SIG-M5 treated with dmso at 0.1 percent for 504 hours (cell line): Measurements from ENCODE around the gene C1QTNF8.
A peak's percentile ranks its signal among the peaks of the same experiment; 100 is the strongest.

ENCODE experiments used
- DNase-seq: peaks from one replicate; lab custom pipeline; 2025; ENCODE audit not compliant: unreplicated experiment; lab: John Stamatoyannopoulos, UW

Gene C1QTNF8

DNA sequence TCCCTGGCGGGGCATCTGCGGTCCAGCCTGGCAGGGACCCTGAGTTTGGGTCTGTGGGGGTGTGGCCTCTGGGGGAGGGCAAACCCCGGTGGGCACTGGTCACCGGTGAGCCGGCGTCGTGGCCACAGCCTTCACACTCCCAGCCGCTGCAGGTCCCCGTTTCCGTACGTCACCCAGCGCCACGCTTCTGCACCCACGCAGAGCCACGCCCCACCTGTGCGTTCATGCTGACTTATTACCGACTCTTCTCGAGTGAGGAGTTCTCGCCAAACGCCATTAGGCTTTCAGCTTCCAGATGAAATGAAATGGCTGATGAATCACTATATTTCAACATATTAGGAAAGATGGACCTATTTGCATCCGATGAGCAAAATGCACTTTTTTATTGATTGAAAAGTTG is 32.3 kb downstream of the C1QTNF8 start:
- no peak for DNase-seq

DNA sequence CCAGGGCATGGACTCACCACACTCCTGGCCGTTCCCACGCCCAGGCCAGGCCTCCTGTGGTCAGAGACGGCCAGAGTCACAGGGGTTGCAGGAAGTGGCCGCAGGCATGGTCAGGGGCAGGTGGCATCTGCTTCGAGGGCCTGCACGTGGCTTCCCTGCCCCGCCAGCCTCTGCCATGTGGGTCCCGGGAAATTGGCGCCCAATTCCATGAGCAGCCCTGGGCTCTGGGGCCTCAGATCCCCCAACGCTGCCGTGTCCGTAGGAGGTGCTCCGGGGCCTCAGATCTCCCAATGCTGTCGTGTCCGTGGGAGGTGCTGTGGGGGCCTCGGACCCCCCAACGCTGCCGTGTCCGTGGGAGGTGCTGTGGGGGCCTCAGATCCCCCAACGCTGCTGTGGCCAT is 33.1 kb downstream of the C1QTNF8 start:
- DNase-seq: no peak

DNA sequence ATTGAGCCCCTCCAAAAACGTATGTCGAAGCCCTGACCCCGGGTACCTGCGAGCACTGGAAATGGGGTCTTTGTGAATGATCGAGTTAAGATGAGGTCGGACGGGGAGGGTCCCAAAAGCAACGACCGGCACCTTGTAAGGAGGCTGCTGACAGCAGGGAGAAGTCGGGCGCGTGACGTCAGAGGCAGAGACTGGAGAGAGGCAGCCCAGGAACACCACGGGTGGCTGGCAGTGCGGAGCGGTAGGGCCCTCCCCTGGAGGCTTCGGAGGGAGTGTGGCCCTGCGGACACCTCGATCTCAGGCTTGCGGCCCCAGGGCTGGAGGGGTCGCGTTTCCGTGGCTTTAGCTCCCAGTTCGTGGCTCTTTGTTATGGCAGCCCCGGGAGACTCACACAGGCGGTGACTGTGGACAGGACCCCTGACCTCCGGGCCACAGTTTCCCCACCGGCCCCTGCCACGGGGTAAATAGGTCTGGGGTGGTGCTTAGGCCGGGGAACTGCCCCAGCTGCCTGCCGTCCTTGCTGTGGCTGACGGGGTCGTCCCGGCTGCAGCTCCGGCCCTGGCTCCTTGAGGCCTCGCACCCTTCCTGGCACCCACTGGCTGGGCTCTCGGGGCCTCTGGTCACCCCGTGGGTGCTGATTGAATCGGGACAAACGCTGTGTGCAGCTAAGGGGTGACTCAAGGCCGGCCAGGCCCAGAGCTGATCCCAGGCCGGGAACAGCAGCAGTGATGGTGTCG is 34.1 kb downstream of the C1QTNF8 start:
- no peak for DNase-seq

DNA sequence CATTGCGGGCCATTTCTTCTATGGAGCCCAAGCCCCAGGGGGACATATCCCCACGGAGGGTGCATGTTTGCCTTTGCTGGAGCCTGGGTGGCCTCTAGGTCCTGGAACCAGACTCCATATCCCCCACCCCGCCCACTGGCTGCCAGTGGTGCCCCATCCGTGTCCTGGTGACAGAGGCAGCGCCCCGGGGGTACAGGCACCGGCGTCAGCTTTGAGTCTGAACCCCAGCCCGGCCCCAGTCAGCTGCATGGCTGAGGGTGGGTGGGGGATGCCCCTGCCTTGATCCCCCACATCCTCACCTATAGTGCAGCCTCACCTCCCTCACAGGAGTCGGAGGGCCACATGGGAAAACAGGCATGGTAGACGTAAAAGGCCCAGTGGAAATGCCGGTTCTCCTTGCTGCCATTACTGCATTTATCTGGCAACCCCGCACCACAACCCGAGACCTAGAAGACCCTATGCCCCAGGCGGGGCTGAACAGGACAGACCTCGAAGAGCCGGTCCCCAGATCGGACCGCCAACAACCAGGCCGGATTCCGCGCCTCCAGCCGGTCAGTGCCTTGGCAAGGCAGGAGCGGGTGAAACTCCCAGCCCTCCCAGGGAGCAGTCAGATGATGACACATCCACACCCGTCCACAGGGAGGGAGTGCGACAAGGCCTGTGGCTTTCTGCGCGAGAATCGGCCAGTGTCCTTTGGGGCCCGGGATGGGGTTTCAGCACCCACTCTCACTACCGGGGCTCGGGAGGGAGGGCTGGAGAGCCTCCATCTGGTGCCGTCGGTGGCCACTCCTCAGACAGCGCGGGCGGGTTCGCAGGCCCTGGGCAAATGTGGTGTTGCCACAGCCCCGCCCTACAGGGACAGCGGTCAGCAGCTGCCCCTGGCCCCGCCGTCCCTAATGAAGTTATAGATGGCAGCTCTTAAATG is 35.4 kb downstream of the C1QTNF8 start:
- no peak for DNase-seq

DNA sequence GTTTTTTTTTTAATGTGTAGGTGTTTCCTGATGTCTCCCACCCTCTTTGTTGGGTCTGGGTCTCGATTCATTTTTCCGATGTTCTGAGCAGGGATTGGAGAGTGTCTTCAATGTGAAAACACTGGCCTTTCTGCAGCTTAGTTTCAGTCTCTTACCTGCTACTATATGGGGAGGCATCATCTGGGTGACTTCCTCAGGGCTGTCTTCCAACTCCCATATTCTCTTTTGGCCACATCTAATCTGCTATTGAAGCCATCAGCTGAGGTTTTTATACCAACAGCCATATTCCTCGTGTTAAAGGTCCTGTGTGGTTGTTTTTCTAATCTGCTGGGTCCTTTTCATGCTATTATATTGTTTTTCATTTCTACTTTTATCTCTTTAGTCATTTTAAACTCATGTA is 36.7 kb downstream of the C1QTNF8 start:
- DNase-seq: no peak

DNA sequence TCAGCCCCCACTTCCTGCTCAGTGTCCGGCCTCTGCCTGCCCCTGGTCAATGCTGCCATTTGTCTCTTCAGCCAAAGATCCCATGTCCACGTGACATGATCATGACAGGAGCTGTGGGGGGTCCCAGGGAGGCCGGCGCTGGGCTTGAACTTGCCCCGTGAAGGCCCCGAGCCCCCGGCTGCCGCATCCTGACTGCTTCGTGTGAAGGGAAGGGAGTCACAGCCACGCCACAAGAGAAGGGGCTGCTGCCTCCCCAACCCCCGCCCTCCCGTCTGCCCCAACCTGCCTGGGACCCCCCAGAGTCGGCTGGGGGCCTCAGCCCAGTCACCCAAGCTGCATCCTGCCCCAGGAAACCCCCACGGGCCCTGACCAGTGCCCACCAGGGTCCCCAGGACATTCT is 37.8 kb downstream of the C1QTNF8 start:
- no peak for DNase-seq

DNA sequence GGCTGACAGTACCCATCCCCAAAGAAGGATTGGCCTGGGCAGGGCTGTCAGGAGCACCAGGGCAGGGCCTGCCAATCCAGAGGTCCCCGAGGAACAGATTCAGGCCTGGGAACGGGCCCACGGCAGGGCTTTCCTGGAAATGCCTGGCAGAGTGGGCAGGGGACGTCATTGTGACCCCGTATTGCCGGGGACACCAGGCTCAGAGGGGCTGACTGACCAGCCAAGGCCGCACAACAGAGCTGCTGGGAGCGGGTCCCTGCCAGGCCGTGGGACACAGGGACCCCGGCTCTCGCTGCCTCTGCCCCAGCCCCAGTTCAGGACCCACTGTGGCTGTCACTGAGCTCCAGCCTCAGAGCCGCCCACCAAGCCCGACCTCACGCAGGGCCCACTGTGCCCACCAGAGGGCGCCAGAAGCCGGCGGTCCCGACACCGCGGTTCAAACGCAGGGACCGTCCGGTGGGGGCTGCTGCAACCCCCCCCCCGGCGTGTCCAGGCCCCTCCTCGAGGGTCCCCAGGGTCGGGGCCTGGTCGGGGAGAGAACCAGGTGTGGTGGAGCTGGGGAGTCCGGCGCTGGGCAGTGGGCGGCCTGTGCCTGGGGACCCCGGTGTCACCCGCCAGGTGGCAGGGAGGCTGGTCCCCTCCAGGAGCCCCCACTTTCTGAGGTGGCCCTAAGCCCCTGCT is 38.7 kb downstream of the C1QTNF8 start:
- DNase-seq: peak; percentile 2

DNA sequence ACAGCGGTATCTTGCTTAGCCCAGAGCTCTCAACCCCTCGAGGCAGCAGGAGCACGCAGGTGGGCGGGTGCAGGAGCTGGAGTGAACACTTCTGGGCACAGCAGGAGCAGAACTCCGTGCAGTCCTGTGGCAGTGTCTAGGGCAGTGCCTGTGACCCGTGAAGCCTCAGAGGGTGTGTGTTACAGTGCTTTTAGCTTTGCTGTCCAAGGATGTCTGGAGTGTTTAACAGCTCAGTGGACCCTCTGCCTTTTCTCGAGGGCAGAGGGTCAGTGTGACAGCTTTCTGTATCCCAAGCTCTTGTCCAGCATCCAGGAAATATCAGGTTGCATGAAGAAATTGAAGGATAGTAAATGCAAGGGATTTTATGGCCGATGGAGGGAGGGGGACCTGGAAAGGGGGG is 39.8 kb downstream of the C1QTNF8 start:
- no peak for DNase-seq

DNA sequence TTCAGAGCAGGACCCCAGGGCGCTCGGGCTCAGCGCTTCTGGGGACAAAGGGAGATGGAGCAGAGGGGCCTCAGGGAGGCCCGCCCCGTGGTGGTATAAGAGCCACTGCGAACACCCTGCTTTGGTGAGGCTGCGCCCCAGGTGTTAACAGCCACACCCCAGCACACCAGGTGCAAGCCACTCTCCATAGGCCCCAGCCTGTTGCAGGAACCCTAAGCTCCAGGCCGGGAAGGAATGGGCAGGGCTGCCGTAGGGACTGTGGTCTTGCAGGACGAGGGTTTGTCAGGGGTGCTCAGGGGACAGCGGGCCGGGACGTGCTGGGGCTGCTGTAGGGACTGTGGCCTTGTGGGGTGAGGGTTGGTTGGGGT is 40.5 kb downstream of the C1QTNF8 start:
- no peak for DNase-seq

DNA sequence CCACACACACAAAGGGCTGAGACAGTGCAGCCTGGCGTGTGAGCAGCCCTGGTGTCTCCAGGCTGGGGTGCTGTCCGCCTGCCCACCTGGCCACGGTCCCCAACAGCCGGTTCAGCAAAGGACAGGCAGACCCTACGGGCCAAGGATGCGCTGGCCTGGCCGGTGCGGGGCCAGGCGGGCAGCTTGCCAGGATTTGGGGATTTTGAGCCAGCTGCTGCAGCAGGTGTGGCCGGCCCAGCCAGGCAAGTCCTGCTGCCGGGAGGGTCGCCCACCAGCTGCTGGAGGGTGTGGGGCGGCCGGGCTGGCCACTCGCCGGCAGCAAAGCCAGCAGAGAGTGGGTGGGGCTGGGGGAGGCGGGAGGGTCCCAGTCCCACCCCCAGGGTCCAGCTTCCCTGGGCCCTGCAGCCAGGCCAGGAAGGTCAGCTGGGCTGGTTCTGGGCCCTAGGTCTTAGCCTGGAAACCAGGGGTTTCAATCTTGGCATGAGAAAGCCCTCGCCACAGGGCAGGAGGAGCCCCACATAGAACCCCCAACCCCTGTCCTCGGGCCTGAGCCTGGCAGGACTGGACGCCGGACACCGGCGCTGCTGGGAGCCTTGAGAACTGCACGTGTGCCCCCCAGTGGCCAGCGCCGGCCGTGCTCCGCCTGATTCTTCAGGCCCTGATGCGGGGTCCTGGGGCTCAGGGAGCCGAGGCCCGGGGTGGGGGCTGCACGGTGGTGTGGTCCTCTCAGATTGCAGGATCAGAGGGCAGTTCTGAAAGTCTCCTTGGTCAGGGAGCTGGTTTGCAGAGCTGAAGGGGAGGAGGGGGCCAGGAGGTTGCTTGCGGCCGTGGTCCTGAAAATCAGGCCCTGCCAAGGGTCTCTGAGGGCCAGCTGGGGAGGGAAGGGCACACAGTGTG is 41.1 kb downstream of the C1QTNF8 start:
- peak; percentile 9 for DNase-seq

DNA sequence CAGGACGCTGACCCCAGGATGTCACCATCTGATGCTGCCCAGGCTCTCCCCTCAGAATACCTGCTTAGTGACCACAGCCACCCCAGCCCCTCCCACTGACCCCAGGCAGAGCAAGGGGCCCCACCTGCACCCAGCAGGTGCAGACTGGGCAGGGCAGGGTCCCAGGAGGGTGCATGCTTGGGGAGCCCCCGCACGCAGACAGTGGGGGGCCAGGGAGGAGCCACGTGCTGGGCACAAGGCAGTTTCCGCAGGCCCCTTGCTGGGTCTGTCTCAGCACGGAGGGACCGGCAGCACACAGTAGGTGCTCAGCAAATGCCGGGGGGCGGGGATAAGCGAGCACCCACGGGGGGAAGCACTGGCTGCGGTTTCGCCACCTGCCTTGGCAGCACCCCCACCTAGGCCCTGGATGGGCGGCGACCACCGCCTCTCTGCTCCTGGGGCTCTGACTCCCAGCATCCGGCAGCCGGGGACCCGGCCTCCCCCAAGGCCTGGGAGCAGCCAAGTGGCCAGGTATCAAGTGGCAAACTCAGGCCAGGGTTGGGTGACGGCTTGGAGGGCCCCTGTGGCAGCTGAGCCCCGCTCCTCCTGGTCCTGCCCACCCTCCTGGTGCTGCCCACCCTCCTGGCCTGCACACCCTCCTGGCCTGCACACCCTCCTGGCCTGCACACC is 42.2 kb downstream of the C1QTNF8 start:
- no peak for DNase-seq

DNA sequence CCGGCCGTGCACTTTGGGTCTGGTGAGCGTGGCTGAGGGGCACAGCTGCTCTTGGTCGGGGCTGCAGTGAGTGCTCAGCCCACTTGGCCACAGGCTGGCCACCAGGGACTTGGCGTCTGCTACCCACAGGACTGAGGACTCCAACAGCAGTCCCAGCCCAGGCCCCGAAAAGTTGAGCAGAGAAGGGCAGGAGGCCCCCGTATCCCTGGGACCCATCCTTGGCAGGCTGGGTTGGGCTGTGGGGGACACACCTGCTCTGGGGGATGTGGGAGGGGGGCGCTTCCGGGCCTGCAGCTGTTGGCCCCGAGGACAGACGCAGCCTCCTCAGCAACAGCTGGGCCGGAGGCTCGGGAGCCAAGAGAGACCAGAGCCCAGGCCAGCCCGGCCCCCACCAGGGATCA is 42.9 kb downstream of the C1QTNF8 start:
- DNase-seq: no peak

DNA sequence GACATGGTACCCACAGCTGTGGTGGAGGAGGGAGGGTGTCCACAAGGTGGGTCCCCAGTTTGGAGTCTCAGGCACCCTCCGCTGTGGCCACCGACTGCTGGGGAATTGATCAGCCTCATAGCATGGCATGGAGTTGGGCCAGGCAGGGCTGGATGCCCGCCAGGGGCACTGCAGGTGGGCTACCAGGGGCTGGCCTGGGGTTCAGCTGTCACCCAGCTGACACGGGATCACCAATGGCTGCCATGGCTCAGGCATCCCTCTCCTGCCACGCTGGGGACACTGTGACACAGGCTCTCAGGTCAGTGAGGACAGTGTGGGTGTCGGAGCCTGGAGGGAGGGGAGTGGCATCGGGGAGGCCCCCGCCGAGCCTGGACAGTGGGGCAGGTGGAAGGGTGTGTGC is 43.3 kb downstream of the C1QTNF8 start:
- DNase-seq: no peak

DNA sequence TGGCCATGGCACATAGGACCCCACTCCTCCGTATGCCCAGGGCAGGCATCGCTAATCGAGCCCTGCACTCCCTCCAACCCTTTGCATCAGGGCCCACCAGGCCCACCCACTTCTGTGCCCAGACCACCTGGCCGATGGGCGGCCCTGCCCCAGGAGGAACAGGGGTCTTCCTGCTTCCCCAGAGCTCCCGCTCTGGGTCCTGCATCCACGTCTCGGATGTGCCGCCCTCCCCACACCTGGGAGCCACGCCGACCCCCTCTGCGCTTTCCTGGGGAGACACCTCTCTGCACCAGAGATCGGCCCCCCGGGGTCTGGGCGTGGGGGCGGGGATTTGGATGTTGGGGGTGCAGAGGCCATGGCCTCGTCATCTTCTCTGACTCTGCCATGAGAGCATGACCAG is 44.6 kb downstream of the C1QTNF8 start:
- DNase-seq: no peak

DNA sequence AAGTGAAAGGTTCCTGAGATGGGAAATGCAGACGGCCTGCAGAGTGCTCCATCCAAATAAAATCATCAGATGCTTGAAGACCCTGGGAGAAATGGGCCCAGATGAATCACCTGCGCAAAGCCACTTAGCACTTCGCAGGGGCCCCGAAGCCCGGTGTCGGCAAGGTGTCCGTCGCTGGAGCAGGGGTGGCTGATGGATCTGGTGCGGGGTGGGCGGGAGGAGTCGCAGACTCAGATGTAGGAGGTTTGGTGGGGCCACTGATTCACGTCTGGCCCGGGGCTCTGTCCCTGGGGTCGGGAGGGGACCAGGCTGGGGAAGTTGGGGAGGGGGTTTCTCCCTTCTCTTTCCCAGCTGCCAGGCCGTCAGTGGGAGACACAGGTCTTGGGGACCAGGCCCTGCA is 45.1 kb downstream of the C1QTNF8 start:
- DNase-seq: no peak

DNA sequence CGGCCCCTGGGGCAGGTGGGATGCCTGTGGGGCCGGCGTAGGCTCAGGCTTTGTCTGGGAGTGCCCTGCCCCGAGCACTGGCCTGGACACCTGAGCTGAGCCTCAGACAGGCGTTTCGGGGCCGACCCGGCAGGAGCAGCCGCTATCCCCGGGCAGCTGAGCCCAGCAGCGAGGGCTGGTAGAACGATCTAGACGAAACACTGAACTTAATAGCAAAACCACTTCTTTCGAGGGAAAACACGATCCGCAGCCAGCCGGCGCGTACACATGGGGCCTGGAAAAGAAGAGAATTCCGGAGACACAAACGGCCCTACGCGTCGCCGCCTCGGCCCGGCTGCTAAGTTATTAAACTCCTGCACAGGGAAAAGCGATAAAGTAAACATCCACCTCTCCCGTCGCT is 45.5 kb downstream of the C1QTNF8 start:
- no peak for DNase-seq

DNA sequence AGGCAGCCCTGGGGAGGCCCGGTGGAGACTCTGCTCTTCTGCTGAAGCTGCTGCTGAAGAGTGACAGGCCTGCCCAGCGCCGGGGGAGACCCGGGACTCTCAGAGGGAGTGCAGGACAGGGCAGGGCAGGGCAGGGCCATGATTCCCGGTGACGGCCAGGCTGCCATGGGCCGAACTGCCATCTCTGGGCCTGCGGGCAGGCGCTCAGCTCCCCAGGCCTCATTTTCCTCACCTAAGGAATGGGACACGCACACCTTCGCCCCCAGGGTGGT is 46.1 kb downstream of the C1QTNF8 start:
- no peak for DNase-seq

DNA sequence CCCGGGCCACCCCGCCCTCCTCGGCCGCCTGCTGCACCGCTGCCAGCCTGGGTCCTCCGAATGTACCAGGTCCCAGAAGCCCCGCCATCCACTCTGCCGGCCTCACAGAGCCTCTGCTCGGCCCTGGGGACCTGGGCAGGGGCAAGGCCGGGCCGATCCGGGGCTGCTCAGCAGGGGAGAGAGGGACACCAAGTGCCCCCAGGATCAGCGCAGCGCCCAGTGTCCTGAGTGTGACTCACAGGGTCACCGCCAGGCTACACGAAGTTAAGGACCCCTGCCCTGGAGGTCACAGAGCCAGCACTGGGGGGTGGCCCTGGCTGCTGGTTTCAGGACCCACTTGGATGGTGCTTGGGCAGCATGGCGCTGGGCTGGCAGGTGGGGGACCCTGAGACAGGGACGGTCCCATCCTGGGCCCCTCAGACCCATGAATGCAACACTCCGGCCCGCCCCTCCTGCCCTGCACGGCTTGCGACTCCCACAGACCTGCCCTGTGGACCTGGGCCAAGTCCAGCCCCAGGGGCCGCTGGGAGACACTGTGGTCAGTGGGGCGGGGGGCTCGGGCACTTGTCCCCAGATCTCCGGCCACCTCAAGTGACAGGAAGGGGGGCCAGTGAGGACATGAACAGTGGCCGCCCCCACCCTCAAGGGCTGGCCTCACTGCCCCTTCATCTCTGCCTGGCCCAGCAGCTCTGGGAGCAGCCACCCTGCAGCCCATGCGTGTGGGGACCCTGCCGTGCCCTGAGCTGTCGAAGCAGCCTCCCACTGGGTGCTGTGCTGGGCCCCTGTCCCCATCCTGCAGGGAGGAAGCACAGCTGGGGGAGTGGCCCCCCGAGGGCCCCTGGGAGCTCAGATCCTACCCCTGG is 46.7 kb downstream of the C1QTNF8 start:
- DNase-seq: no peak

DNA sequence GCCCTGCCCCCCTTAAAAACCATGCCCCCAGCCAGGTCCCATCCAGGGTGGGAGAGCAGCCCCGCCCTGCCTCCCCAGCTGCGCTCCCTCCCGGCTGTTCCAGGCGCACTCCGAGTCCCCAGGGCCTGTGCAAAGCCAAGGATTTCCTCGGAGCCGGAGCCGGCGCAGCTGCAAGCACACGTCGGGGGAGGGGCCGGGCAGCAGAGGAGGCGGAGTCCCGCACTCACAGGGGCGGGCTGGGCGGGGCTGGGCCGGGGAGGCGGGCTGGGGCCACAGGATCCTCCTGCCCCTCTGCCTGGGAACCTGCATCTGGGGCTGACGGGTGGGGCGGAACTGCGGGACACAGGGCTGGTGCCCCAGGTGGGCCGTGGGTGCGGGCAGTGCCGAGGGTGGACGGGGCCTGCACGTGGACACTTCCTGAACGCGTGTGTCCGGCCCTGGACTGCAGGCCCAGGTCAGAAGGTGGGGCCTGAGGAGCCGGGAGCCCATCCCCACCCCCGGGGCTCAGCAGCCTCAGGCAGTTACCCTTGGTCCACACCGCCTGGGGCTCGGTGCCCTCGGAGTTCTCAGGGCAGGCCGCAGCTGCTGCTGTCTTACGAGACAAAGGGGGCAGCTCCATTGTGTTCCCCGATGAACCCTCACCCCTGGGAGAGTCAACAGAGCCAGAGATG is 47.5 kb downstream of the C1QTNF8 start:
- DNase-seq: no peak
